SK-N-SH (cell line): ENCODE measurements around the gene CNOT9.

Experiments used
- CHD2 ChIP-seq: fragments of 150-350 bp; IDR thresholded peaks from 2 replicates; pipeline ENCODE4 v1.6.1; 2018; ENCODE audit warnings: low read length; ENCODE audit not compliant: partially characterized antibody
- CTCF ChIP-seq: fragments of 200-600 bp; sonication (generic); IDR thresholded peaks from 2 replicates; pipeline ENCODE4 v1.6.1; 2017; ENCODE audit warnings: antibody characterized with exemption, mild to moderate bottlenecking, moderate library complexity
- EP300 ChIP-seq, 2 experiments: IDR thresholded peaks; 2 replicates each; pipeline versions ENCODE4 v1.4.0 to v1.6.1; 2012; ENCODE audit warnings: borderline replicate concordance in 1 of 2, low read depth in 1 of 2, low read length in 1 of 2
- GABPA ChIP-seq: IDR thresholded peaks from 2 replicates; pipeline ENCODE4 v1.4.0; 2012; ENCODE audit warnings: low read depth, mild to moderate bottlenecking
- MAX ChIP-seq: IDR thresholded peaks from 2 replicates; pipeline ENCODE4 v1.4.0; 2012; ENCODE audit warnings: low read depth
- POLR2AphosphoS5 ChIP-seq: IDR thresholded peaks from 2 replicates; pipeline ENCODE4 v1.6.1; 2012; ENCODE audit warnings: low read depth, low read length
- RAD21 ChIP-seq: IDR thresholded peaks from 2 replicates; pipeline ENCODE4 v1.6.1; 2012; ENCODE audit warnings: mild to moderate bottlenecking, low read length
- SIN3A ChIP-seq: IDR thresholded peaks from 2 replicates; pipeline ENCODE4 v1.6.1; 2012; ENCODE audit warnings: low read depth, mild to moderate bottlenecking, low read length, moderate library complexity, borderline replicate concordance
- SMC3 ChIP-seq: IDR thresholded peaks from 2 replicates; pipeline ENCODE4 v1.6.1; 2012; ENCODE audit warnings: low read depth, low read length, improper control_type of control experiment
- TAF1 ChIP-seq: IDR thresholded peaks from 2 replicates; pipeline ENCODE4 v1.6.1; 2012; ENCODE audit warnings: low read depth, mild to moderate bottlenecking, low read length, moderate library complexity, borderline replicate concordance
- TCF12 ChIP-seq: IDR thresholded peaks from 2 replicates; pipeline ENCODE4 v1.4.0; 2012
- USF2 ChIP-seq: fragments of 150-350 bp; IDR thresholded peaks from 2 replicates; pipeline ENCODE4 v1.6.1; 2017; ENCODE audit warnings: antibody characterized with exemption, low read length, low read depth, borderline replicate concordance
- YY1 ChIP-seq: IDR thresholded peaks from 2 replicates; pipeline ENCODE4 v1.4.0; 2012; ENCODE audit warnings: low read depth, mild to moderate bottlenecking

- TF ChIP-seq EP300 (IDR thresholded peaks at IDR 0.05; ENCODE audit: borderline replicate concordance in 1 of 2, low read depth in 1 of 2, low read length in 1 of 2), result no peak
- TF ChIP-seq CTCF, result no peak
- no peak for TF ChIP-seq MAX
- TF ChIP-seq SIN3A, result no peak
- no peak for TF ChIP-seq POLR2AphosphoS5
- TF ChIP-seq SMC3, result no peak
- TF ChIP-seq CHD2, result no peak
- no peak for TF ChIP-seq TCF12
- no peak for TF ChIP-seq USF2
- no peak for TF ChIP-seq YY1
- TF ChIP-seq TAF1, result no peak
- no peak for TF ChIP-seq RAD21
- TF ChIP-seq GABPA, result no peak
These were observed 73.5 kb downstream of the CNOT9 start for GRCh38 chr2:218642121-218642656.
